HL-60 (cell line): ENCODE data around the gene ARHGAP24.

Source experiments
- POLR2AphosphoS5 ChIP-seq: IDR thresholded peaks from 2 replicates; pipeline ENCODE4 v1.6.1; 2012; ENCODE audit warnings: low read depth
- SPI1 ChIP-seq: IDR thresholded peaks from 2 replicates; pipeline ENCODE4 v1.6.1; 2012; ENCODE audit warnings: low read depth, mild to moderate bottlenecking, borderline replicate concordance
- TF ChIP-seq, protein P1 (sequence below): IDR thresholded peaks from 2 replicates; pipeline ENCODE4 v1.6.1; 2012; ENCODE audit warnings: low read depth; ENCODE audit not compliant: insufficient replicate concordance
- TF ChIP-seq, protein P2 (sequence below): IDR thresholded peaks from one replicate; pipeline ENCODE4 v1.5.1; 2011; ENCODE audit warnings: low read length, control low read depth, inconsistent platforms; ENCODE audit not compliant: insufficient read depth

GRCh38 chr4:85489273-85489981, 14.5 kb downstream of the ARHGAP24 start:
- TF ChIP-seq, protein P1, sequence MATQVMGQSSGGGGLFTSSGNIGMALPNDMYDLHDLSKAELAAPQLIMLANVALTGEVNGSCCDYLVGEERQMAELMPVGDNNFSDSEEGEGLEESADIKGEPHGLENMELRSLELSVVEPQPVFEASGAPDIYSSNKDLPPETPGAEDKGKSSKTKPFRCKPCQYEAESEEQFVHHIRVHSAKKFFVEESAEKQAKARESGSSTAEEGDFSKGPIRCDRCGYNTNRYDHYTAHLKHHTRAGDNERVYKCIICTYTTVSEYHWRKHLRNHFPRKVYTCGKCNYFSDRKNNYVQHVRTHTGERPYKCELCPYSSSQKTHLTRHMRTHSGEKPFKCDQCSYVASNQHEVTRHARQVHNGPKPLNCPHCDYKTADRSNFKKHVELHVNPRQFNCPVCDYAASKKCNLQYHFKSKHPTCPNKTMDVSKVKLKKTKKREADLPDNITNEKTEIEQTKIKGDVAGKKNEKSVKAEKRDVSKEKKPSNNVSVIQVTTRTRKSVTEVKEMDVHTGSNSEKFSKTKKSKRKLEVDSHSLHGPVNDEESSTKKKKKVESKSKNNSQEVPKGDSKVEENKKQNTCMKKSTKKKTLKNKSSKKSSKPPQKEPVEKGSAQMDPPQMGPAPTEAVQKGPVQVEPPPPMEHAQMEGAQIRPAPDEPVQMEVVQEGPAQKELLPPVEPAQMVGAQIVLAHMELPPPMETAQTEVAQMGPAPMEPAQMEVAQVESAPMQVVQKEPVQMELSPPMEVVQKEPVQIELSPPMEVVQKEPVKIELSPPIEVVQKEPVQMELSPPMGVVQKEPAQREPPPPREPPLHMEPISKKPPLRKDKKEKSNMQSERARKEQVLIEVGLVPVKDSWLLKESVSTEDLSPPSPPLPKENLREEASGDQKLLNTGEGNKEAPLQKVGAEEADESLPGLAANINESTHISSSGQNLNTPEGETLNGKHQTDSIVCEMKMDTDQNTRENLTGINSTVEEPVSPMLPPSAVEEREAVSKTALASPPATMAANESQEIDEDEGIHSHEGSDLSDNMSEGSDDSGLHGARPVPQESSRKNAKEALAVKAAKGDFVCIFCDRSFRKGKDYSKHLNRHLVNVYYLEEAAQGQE, result no peak
- TF ChIP-seq, protein P2, sequence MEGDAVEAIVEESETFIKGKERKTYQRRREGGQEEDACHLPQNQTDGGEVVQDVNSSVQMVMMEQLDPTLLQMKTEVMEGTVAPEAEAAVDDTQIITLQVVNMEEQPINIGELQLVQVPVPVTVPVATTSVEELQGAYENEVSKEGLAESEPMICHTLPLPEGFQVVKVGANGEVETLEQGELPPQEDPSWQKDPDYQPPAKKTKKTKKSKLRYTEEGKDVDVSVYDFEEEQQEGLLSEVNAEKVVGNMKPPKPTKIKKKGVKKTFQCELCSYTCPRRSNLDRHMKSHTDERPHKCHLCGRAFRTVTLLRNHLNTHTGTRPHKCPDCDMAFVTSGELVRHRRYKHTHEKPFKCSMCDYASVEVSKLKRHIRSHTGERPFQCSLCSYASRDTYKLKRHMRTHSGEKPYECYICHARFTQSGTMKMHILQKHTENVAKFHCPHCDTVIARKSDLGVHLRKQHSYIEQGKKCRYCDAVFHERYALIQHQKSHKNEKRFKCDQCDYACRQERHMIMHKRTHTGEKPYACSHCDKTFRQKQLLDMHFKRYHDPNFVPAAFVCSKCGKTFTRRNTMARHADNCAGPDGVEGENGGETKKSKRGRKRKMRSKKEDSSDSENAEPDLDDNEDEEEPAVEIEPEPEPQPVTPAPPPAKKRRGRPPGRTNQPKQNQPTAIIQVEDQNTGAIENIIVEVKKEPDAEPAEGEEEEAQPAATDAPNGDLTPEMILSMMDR, result no peak
- TF ChIP-seq POLR2AphosphoS5 (no peak), SPI1 (no peak)
